Endometrial microvascular endothelial cells (primary cell): ENCODE measurements around the gene TOM1L2. TPM values are rescaled to one million over a fixed set of nuclear protein-coding genes. Genes with fewer than 3 reads are reported as not detected.
"Not testable (repeated sequence)": the region's sequence is repeated elsewhere in the genome, so short reads cannot be mapped to it uniquely, and the experiment has no call there.

Experiments used
- in situ Hi-C: cut with HindIII; loops from 2 replicates; pipeline ENCODE4 v1.10.0; 2017; ENCODE audit warnings: low sequenced_read_pairs, low pct_unique_long_range_greater_than_20kb; ENCODE audit errors: inconsistent ontology term
- total RNA-seq: library from RNA; depleted of rRNA; stranded (reverse); fragments of >200 nt; gene quantifications from one replicate; pipeline ENCODE4 v1.2.3, GENCODE V29; 2015; ENCODE audit errors: inconsistent ontology term

TOM1L2 gene
- total RNA-seq, 1 donor from 2014 or later: 68.5 TPM

GRCh38 chr17:17999364-18000029 lies 27.3 kb upstream of the TOM1L2 start:
- in situ Hi-C loops: no loop called here

- in situ Hi-C loops: no loop called here
Measured at GRCh38 chr17:17998934-17999333, 26.7 kb upstream of the TOM1L2 start.

GRCh38 chr17:17995887-17996286 lies 23.7 kb upstream of the TOM1L2 start:
- in situ Hi-C loops: not testable (repeated sequence)

DNA sequence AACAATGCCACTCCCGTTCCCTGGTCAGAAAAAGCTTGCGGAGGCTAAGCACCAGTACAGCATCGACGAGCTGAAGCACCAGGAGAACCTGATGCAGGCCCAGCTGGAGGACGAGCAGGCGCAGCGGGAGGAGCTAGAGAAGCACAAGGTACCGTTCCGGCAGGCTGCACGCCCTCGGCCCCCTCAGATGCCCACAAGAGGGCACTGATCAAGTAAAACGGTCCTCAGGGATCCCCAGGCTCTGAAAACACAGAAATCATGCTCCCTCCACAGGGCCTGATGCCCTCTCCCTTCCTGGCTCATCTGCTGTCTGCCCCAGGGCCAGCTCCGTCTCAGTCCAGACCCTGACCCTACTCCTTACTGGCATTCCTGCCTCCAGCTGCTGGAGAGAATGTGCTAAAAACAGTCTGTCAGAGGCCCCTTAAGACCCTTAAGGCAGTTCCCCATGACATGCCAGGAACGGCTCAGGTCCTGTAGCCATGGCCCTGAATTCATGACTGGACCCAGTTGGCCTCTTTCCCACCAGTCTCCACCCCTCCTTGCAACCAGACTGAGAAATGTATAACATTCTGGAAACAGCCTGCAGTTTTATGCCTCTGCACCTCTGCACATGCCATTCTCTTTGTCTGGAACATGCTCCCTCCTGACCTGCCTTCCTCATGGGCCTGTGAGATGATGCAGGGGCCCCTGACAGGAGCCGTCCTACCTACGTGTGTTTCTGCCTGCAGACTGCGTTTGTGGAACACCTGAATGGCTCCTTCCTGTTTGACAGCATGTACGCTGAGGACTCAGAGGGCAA lies 22.3 kb upstream of the TOM1L2 start:
- in situ Hi-C loops: no loop called here

DNA sequence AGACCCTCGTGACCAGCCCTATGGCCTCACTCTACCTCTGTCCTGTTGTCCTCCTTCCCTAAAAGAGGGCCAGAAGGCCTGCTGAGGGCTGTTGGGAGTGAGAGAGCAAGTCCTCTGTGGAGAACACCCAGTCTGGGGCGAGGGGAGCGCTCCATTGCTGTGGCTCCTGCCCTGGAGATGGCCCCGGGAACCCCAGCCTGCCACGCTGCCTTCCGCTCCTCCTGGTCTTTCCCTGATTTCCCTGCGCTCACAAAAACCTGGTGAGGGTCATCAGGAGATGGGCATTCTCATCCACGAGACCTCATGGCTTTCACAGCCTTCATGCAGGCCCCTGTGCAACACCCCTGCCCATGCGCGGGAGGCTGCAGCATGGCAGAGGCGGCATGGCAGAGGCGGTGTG lies 21.7 kb upstream of the TOM1L2 start:
- in situ Hi-C loops: no loop called here

DNA sequence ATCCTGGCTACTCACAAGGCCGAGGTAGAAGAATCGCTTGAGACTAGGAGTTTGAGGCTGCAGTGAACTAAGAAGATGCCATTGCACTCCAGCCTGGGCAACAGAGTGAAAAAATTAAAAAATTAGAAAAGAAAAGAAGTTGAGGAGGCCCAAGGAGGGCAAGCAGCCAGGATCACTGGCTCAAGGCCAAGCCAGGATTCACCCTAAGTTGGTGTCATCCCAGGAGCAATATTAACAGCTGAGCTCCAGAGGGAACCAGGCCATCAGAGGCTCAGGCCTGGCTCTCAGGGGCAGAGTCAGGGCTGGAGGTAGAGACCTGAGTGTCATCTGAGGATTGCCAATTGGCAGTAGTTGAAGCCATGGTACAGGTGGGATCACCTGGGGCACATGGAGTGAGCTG lies 21.2 kb upstream of the TOM1L2 start:
- in situ Hi-C loops: no loop called here

- in situ Hi-C loops: no loop called here
Measured at GRCh38 chr17:17990282-17990681, 18.1 kb upstream of the TOM1L2 start.

DNA sequence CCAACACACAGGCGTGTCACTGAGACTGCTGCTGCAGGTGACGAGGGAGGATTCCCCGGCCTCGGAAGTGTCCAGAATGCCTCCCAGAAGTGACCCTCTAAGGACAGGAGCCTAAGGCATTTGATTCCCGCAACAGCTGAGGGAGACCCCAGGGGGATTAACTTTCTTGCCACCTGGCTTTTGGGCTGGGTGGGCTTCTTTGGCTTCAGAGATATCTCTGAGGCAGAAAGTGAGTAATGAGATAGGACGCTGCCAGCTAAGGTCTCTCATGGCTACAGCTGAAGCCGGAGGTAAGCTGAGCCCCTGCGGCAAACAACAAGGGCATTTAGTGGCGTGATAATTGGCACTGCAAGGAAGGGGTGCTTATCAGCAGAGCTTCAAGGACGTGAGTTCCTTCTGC lies 17.4 kb upstream of the TOM1L2 start:
- in situ Hi-C loops: no loop called here

DNA sequence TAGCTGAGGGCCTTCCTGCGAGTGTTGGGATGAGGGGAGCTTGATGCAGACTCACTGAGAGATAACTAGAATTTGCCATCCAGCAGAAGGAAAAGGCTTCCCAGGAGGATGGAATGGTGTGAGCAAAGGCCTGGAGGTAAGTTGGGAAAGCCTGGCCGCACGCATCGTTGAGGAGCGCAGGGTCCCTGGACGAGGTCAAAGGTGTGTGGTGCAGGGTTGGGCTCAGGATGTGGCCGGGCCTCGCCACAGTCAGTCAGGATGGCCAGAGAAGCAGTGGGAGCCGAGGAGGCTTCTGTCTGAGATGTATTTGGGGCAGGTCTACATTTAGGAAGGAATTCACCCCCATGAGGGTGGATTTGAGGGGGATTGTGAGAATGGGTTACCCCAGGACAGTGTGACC lies 16.9 kb upstream of the TOM1L2 start:
- in situ Hi-C loops: no loop called here

DNA sequence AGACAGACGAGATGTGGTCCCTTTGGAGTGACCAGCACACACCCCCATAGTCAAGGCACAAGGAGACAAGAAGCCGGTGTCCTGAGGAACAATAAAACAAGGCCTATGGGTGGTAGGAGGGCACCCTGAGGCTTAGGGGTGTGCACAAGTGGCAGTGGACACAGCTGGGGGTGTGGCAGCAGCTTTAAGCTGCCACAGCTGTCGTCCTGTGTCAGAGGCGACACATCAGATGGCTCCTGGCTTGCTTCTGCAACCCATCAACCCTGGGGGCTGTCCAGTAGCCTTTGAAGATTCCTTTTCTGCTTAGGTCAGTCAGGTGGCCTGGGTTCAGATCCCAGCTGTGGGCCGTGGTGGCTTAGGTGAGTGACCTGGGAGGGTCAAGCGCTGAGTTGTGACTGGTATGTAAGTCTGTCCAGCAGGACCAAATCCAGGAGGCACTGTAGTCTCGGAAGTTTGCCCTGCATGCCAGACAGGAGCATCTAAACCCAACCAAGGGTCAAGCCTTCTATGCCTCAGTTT lies 16.3 kb upstream of the TOM1L2 start:
- in situ Hi-C loops: no loop called here

GRCh38 chr17:17987901-17988300 lies 15.7 kb upstream of the TOM1L2 start:
- in situ Hi-C loops: no loop called here

DNA sequence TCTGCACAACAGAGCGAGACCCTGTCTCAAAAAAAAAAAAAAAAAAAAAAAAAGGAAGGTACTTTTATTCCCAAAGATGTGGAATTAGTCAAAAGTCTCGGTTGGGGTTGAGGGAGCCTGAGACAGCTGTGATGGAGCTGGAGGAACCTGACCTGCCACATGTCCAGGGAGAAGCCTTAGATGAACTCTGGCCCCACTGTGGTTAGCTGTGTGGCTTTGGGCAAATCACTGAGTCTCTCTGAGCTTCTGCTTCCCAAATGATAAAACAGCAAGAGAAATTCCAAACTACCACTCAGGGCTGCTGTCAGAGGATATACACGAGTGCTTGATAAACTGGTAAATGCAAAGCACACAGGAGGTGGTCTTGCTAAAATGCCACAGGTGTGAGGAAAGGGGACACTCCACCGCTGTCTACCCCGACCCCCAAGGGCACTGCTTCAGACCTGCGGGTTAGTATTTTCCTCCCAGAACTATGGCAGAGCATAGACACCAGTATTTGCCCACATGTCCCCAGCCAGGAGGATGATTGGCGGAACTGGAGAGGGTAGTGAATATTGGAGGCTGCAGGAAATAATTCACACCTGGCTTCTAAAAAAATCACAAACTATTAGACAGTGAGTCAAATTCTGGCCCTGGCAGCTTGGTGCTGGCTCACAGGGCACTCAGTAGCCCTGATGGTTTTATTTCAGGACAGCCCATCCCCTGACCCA lies 15.1 kb upstream of the TOM1L2 start:
- in situ Hi-C loops: no loop called here

DNA sequence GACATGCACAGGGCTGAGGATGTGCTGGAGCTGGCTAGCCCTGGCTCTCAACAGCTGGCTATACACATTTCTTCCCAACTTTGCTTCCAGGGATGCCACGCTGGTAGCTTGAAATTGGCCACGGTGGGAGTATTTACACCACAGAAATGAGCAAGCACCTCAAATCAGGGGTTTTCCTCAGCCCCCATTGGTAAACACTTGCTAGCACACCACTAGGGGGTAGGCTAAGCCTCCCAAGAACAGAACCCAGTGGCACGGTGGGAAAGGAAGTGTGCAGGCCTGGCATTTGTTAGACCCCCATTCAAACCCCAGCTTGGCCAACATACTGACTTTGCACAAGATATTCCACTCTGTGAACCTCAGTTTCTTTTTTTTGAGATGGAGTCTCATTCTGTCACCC lies 13.4 kb upstream of the TOM1L2 start:
- in situ Hi-C loops: no loop called here

- in situ Hi-C loops: no loop called here
Measured at GRCh38 chr17:17985153-17985552, 13.0 kb upstream of the TOM1L2 start.

DNA sequence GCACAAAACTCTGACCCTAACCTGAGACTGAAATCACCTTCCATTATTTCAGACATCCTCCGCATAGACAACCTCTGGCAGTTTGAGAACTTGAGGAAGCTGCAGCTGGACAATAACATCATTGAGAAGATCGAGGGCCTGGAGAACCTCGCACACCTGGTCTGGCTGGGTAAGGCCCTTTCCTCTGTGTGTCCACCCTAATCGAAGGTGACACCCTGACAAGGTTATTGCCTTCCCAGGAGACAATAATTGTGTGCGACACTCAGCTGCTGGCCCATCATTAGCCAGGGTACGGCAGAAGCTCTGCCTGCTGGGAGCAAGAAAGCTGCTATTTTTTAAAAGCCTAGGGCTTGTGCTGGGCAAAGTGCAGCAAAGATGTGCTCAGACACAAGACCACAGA lies 11.6 kb upstream of the TOM1L2 start:
- in situ Hi-C loops: no loop called here

GRCh38 chr17:17983376-17983775 lies 11.2 kb upstream of the TOM1L2 start:
- in situ Hi-C loops: no loop called here

DNA sequence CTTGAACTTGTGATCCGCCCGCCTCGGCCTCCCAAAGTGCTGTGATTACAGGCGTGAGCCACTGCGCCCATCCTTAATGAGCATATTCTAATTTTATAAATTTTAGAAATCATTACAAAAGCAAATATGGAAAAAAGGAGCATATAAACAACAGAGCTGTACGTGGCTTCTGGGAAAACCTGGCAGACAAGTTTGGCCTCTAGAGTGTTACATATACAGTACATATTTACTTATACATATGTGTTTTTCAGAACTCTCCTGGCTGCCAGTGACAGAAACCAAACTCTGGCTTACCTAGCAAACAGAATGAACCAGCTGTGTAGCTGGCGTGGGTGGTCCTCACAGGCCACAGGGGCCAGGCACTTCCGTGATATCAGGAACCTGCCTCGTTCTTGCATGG lies 10.6 kb upstream of the TOM1L2 start:
- in situ Hi-C loops: no loop called here

DNA sequence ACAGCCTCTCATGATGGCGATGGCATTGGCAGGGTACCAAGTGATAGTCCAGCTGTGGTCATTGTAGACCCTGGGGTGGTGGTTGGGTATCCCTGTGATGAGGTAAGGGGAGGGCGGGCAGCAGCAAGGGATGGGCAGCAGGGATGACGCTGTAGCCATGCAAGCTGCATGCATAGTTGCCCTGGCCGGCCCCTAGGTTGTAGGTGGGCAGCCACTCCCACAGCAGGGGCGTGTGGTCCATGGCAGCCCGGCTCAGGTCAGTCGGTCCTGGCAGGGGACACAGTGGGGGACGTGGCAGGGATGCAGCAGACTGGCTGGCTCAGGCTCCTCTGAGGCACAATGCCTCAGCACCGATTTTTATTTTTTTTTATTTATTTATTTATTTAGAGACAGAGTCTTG lies 9.1 kb upstream of the TOM1L2 start:
- in situ Hi-C loops: no loop called here

DNA sequence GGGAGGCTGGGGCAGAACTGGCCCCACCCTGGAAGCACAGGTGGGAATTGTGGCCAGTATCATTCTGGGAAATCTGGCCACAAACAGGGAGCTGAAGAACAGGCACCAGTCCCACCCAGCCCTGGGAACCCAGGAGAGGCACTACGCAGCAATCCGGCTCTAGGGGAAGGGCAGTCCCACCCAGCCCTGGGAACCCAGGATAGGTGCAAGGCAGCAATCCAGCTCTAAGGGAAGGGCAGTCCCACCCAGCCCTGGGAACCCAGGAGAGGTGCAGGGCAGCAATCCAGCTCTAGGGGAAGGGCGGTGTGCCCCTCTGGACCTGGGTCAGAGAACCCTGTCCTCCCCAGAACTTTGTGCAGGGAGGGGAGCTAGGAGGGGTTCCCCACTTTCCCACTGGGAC lies 7.6 kb upstream of the TOM1L2 start:
- in situ Hi-C loops: no loop called here
